ENCODE data around the gene VWA1.

VWA1 gene

DNA sequence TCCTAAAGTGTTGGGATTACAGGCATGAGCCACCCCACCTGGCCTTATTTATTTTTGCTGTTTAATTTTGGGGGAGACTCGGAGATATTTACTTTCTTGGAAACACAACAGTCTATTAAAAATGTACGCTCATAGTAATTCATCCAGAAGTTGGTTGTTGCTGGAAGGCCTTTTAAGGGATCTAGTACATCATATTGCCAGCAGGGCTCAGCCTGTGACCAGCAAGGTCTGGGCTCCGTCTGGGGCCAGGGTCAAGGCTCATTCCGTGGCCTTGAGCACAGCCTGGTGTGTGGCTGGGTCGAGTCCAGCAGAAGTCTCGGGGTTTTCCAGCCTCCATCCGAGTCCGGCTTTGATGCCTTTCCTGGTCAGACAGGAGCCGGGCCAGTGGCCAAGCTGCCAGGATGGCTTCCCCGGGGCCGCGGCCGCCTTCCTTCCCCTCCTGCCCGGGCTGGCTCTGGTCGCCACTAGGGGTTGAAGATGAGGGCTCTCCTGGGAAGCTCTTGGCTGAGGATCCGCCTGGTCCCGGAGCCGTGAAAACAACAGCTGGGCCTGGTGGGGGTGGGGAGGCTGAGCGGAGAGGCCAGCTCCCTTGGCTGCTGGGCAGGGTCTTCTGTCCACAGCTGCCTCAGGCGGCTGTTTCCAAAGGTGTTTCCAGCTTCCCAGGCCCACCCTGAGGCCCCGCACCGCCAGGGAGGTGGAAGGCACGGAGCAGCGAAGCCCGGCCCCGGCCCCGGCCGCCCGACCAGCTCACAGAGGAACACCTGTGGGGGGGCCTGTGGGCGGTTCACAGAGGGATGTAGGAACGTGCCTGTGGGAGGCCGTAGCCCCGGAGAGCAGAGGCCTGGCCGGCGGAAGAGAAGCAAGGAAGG is 5.1 kb upstream of the VWA1 start:
- ChIA-PET POLR2A (no interaction called here), CTCF (interaction anchor here (0.5 to 2.9 kb wide), 4 partner anchors 10 to 38 kb away, joined by 3 to 22 read pairs (median 6); partner anchors contain the start of gene CCNL2)
- H3K4me3 ChIP-seq (ENCODE audit: low read depth, low read length), result no peak overlapping the region
- no peak for DNase-seq (ENCODE audit: low read depth, low spot score)
- peak; percentile 29 for TF ChIP-seq CTCF (IDR thresholded peaks at IDR 0.05; ENCODE audit: insufficient read depth, low read length, missing control alignments)

- no peak for TF ChIP-seq CTCF (IDR thresholded peaks at IDR 0.05; ENCODE audit: insufficient read depth, low read length, missing control alignments)
- ChIA-PET POLR2A (no interaction called here), CTCF (interaction anchor here (0.5 to 2.9 kb wide), 5 partner anchors 9 to 39 kb away, joined by 3 to 22 read pairs (median 4); partner anchors contain the start of gene CCNL2)
- no peak overlapping the region for H3K4me3 ChIP-seq (ENCODE audit: low read depth, low read length)
- no peak for DNase-seq (ENCODE audit: low read depth, low spot score)
Observed at GRCh38 chr1:1430992-1431844, 4.3 kb upstream of the VWA1 start.

DNA sequence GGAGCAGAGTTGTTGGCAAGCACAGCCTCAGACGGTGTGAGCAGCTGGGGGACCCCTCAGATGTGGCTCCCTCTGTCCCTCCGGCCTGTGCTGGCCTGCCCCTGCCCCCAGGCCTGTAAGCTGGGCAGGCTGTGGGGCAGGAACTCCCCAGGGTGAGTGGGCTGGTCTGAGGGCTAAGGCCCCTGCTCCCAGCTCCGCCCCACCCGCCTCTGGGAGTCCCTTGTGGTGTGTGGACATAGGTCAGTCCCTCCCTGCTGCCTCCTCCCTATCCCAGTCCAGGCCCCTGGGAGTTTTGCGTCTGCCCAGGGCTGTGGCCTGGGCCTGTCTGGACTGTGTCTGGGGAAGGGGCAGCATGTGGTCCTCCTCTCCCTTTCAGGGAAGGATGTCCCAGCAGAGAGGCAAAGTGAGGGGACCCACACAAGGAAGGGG is 3.6 kb upstream of the VWA1 start:
- no peak overlapping the region for H3K4me3 ChIP-seq (ENCODE audit: low read depth, low read length)
- no peak for DNase-seq (ENCODE audit: low read depth, low spot score)
- ChIA-PET CTCF (interaction anchor here (1.6 to 2.3 kb wide), 2 partner anchors 9 to 11 kb away, joined by 4 to 8 read pairs; no protein-coding TSS in a partner anchor), POLR2A (interaction anchor here (0.6 kb wide), 1 partner anchor 129 kb away, joined by 3 read pairs; no protein-coding TSS in a partner anchor)
- no peak for TF ChIP-seq CTCF (IDR thresholded peaks at IDR 0.05; ENCODE audit: insufficient read depth, low read length, missing control alignments)

GRCh38 chr1:1432274-1432950 is 3.1 kb upstream of the VWA1 start:
- no peak for DNase-seq (ENCODE audit: low read depth, low spot score)
- no peak for TF ChIP-seq CTCF (IDR thresholded peaks at IDR 0.05; ENCODE audit: insufficient read depth, low read length, missing control alignments)
- H3K4me3 ChIP-seq (ENCODE audit: low read depth, low read length), result no peak overlapping the region
- POLR2A ChIA-PET, result interaction anchor here (0.6 kb wide), 1 partner anchor 129 kb away, joined by 3 read pairs; no protein-coding TSS in a partner anchor
- CTCF ChIA-PET, result interaction anchor here (1.6 to 2.3 kb wide), 2 partner anchors 8 to 10 kb away, joined by 4 to 8 read pairs; no protein-coding TSS in a partner anchor

DNA sequence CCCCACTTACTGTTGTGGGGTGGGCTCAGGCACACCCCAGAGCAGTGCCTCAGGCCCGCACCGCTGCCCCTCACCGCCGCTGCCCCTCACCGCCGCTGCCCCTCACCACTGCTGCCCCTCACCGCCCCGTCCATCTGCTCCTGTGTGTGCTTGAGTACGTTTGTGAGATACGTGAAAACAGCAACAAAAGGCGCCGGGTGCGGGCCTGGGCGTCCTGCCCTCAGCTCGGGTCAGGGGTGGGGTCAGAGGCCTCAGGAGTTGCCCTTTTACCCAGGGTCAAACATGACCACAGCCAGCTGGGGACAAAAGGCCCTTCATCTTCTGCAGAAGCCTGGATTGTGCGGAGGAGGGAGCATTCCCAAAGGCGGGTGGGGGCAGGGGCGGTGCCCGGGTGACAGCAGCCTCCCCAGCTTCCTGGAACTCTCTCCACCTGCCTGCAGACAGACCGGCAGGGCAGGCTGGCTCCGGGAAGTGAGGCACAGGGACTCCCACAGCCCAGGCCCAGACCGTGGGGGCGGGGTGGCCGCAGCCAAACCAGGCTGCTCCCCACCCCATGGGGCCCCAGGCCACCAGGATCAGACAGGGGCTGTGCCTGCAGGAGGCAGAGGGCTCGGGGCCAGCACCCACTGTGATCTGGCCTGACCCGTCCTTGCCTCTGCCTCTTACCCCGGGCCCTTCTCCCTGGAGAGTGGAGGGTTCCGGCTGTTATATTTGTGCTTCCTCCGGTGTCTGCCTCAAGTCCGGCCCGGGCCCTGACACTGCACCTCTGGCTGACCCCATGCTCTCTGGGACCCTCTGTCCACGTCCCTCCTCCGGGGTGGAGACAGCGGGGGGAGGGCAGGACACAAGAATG is 2.3 kb upstream of the VWA1 start:
- no peak overlapping the region for H3K4me3 ChIP-seq (ENCODE audit: low read depth, low read length)
- ChIA-PET CTCF (interaction anchor here (1.6 to 2.3 kb wide), 2 partner anchors 8 to 9 kb away, joined by 4 to 8 read pairs; no protein-coding TSS in a partner anchor), POLR2A (no interaction called here)
- DNase-seq (ENCODE audit: low read depth, low spot score), result no peak
- TF ChIP-seq CTCF (IDR thresholded peaks at IDR 0.05; ENCODE audit: insufficient read depth, low read length, missing control alignments), result no peak

Measured in AG04449 (cell line).